CD4-positive, CD25-positive, alpha-beta regulatory T cell (primary cell): ENCODE results near the gene NPRL2. TPM values are rescaled to one million over a fixed set of nuclear protein-coding genes. Genes with fewer than 3 reads are reported as not detected.

ENCODE experiments used
- ATAC-seq, 2 donors: fragments of 150-1000 bp; cut with Tn5 transposase; one replicate each; pipeline ENCODE4 v1.10.0; 2021; ENCODE audit warnings: low read depth in 2 of 2, moderate number of reproducible peaks in 2 of 2, moderate library complexity in 1 of 2
- DNase-seq, 3 donors: peaks; one replicate each; pipeline versions ENCODE4 v3.0.0 to v3.0.0-alpha.2; 2012 to 2022; ENCODE audit warnings: mixed read lengths in 1 of 3
- H3K27ac ChIP-seq: one replicate; pipeline ENCODE4 v1.7.0; 2013; ENCODE audit warnings: mild to moderate bottlenecking, low read length; ENCODE audit not compliant: insufficient read depth, poor library complexity, severe bottlenecking
- H3K27me3 ChIP-seq: one replicate; pipeline ENCODE4 v1.7.0; 2013; ENCODE audit warnings: low read length; ENCODE audit not compliant: control insufficient read depth, insufficient read depth
- H3K36me3 ChIP-seq: one replicate; pipeline ENCODE4 v1.7.0; 2013; ENCODE audit warnings: mild to moderate bottlenecking, low read length, moderate library complexity; ENCODE audit not compliant: control insufficient read depth, insufficient read depth
- H3K4me1 ChIP-seq: 2 replicates; pipeline ENCODE4 v1.7.0; 2013; ENCODE audit warnings: mild to moderate bottlenecking, low read length; ENCODE audit not compliant: insufficient read depth, control insufficient read depth, poor library complexity, severe bottlenecking
- H3K4me3 ChIP-seq: one replicate; pipeline ENCODE4 v1.7.0; 2013; ENCODE audit warnings: low read depth, mild to moderate bottlenecking, low read length, moderate library complexity
- H3K9me3 ChIP-seq, 2 experiments: 1 replicate in 1 of 2; 2 replicates in 1 of 2; pipeline ENCODE4 v1.7.0; 2013; ENCODE audit warnings: low read length in 2 of 2, mild to moderate bottlenecking in 1 of 2, moderate library complexity in 1 of 2; ENCODE audit not compliant: control insufficient read depth in 2 of 2
- H3K27ac Mint-ChIP-seq, 3 donors: one replicate each; pipeline ENCODE4 v1.8.0; 2020 to 2022; ENCODE audit warnings: mild to moderate bottlenecking in 3 of 3, mixed read lengths in 3 of 3, moderate library complexity in 2 of 3
- H3K27me3 Mint-ChIP-seq: one replicate; pipeline ENCODE4 v1.8.0; 2022; ENCODE audit warnings: mild to moderate bottlenecking, mixed read lengths
- H3K36me3 Mint-ChIP-seq: one replicate; pipeline ENCODE4 v1.8.0; 2020; ENCODE audit warnings: mixed read lengths
- H3K4me1 Mint-ChIP-seq, 4 donors: one replicate each; pipeline ENCODE4 v1.8.0; 2020 to 2022; ENCODE audit warnings: mixed read lengths in 4 of 4, mild to moderate bottlenecking in 1 of 4
- H3K4me3 Mint-ChIP-seq, 4 donors: one replicate each; pipeline ENCODE4 v1.8.0; 2020 to 2022; ENCODE audit warnings: mild to moderate bottlenecking in 4 of 4, mixed read lengths in 4 of 4, moderate library complexity in 3 of 4
- H3K9me3 Mint-ChIP-seq, 7 donors: one replicate each; pipeline ENCODE4 v1.8.0; 2020 to 2022; ENCODE audit warnings: mixed read lengths in 7 of 7, mild to moderate bottlenecking in 3 of 7, moderate library complexity in 2 of 7
- polyA plus RNA-seq, 4 donors: library from polyadenylated mRNA; unstranded; fragments of 300-500 nt; fragmentation: Illumina TruSeq; gene quantifications; one replicate each; pipeline ENCODE4 v1.2.3, GENCODE V29; 2021
- total RNA-seq: library from RNA; stranded (reverse); gene quantifications from one replicate; pipeline ENCODE4 v1.2.3, GENCODE V29; 2022

NPRL2 gene
- total and polyA plus RNA-seq, 5 donors from 2014 or later: 30.1 to 51.8 (median 48.2) TPM

- H3K27me3 ChIP-seq: no peaks in the 10 kb centered on the region
- H3K27ac ChIP-seq: no peak overlapping the region
- H3K4me1 Mint-ChIP-seq: peaks cover 0 to 39% (median 5%) of the 10 kb centered on the region in 4 donors
- H3K27ac Mint-ChIP-seq: peak overlapping the region in 1 of 3 donors; percentile 54
- H3K27me3 Mint-ChIP-seq: peaks cover 17% of the 10 kb centered on the region
- DNase-seq (no peak), ATAC-seq (no peak)
- H3K9me3 ChIP-seq: no peaks in the 10 kb centered on the region
- peaks cover 25% of the 10 kb centered on the region for H3K4me1 ChIP-seq
- no peak overlapping the region for H3K4me3 ChIP-seq
- no peaks in the 10 kb centered on the region for H3K36me3 Mint-ChIP-seq
- H3K36me3 ChIP-seq: no peaks in the 10 kb centered on the region
- H3K9me3 Mint-ChIP-seq: peaks cover 0 to 2% (median 0%) of the 10 kb centered on the region in 7 donors
- peak overlapping the region in 1 of 4 donors; percentile 87 for H3K4me3 Mint-ChIP-seq
These were observed 20.0 kb upstream of the NPRL2 start for GRCh38 chr3:50370594-50370993.

- Mint-ChIP-seq H3K27me3 (peaks cover 17% of the 10 kb centered on the region), H3K4me1 (peaks cover 0 to 46% (median 5%) of the 10 kb centered on the region in 4 donors), H3K36me3 (no peaks in the 10 kb centered on the region), H3K4me3 (peak overlapping the region in 3 of 4 donors; percentile 4 to 86 (median 21)), H3K27ac (no peak overlapping the region), H3K9me3 (peaks cover 0 to 2% (median 0%) of the 10 kb centered on the region in 7 donors)
- no peak for ATAC-seq
- Histone ChIP-seq H3K4me3 (no peak overlapping the region), H3K4me1 (peaks cover 35% of the 10 kb centered on the region), H3K36me3 (no peaks in the 10 kb centered on the region), H3K9me3 (no peaks in the 10 kb centered on the region), H3K27me3 (no peaks in the 10 kb centered on the region), H3K27ac (no peak overlapping the region)
- DNase-seq: no peak
These were observed 18.6 kb upstream of the NPRL2 start for GRCh38 chr3:50369012-50369670.

GRCh38 chr3:50365842-50366220, 15.3 kb upstream of the NPRL2 start:
- Histone ChIP-seq H3K9me3 (no peaks in the 10 kb centered on the region), H3K27ac (peak overlapping the region; percentile 85), H3K4me3 (peak overlapping the region; percentile 77), H3K27me3 (no peaks in the 10 kb centered on the region), H3K4me1 (peaks cover 34% of the 10 kb centered on the region), H3K36me3 (no peaks in the 10 kb centered on the region)
- H3K36me3 Mint-ChIP-seq: no peaks in the 10 kb centered on the region
- H3K9me3 Mint-ChIP-seq: no peaks in the 10 kb centered on the region
- peaks cover 0 to 42% (median 5%) of the 10 kb centered on the region in 4 donors for H3K4me1 Mint-ChIP-seq
- no peak for DNase-seq
- H3K27ac Mint-ChIP-seq: peak overlapping the region; percentile 60 to 98 (median 97)
- H3K27me3 Mint-ChIP-seq: no peaks in the 10 kb centered on the region
- H3K4me3 Mint-ChIP-seq: peak overlapping the region; percentile 91 to 98 (median 94)
- ATAC-seq: no peak

GRCh38 chr3:50365080-50365841, 14.7 kb upstream of the NPRL2 start:
- Histone ChIP-seq H3K4me3 (peak overlapping the region; percentile 77), H3K4me1 (peaks cover 34% of the 10 kb centered on the region), H3K27me3 (no peaks in the 10 kb centered on the region), H3K36me3 (no peaks in the 10 kb centered on the region), H3K9me3 (no peaks in the 10 kb centered on the region), H3K27ac (peak overlapping the region; percentile 85)
- ATAC-seq (peak; percentile 97 to 98), DNase-seq (peak; percentile 95 to 96 (median 95))
- Mint-ChIP-seq H3K27ac (peak overlapping the region; percentile 60 to 98 (median 97)), H3K4me1 (peaks cover 0 to 44% (median 5%) of the 10 kb centered on the region in 4 donors), H3K4me3 (peak overlapping the region; percentile 91 to 98 (median 94)), H3K36me3 (no peaks in the 10 kb centered on the region), H3K27me3 (no peaks in the 10 kb centered on the region), H3K9me3 (no peaks in the 10 kb centered on the region)

- Histone ChIP-seq H3K36me3 (no peaks in the 10 kb centered on the region), H3K9me3 (no peaks in the 10 kb centered on the region), H3K27me3 (no peaks in the 10 kb centered on the region), H3K4me1 (peaks cover 35% of the 10 kb centered on the region), H3K27ac (no peak overlapping the region), H3K4me3 (no peak overlapping the region)
- Mint-ChIP-seq H3K9me3 (no peaks in the 10 kb centered on the region), H3K4me3 (peak overlapping the region; percentile 71 to 98 (median 92)), H3K27me3 (no peaks in the 10 kb centered on the region), H3K36me3 (no peaks in the 10 kb centered on the region), H3K4me1 (peaks cover 0 to 50% (median 5%) of the 10 kb centered on the region in 4 donors), H3K27ac (no peak overlapping the region)
- no peak for ATAC-seq
- no peak for DNase-seq
These were observed 14.1 kb upstream of the NPRL2 start for GRCh38 chr3:50364573-50365079.

GRCh38 chr3:50359760-50360110, 9.2 kb upstream of the NPRL2 start:
- peaks cover 17% of the 10 kb centered on the region for H3K36me3 ChIP-seq
- no peaks in the 10 kb centered on the region for H3K27me3 Mint-ChIP-seq
- no peak overlapping the region for H3K27ac ChIP-seq
- no peaks in the 10 kb centered on the region for H3K9me3 Mint-ChIP-seq
- H3K9me3 ChIP-seq: no peaks in the 10 kb centered on the region
- peak overlapping the region; percentile 93 to 98 (median 98) for H3K27ac Mint-ChIP-seq
- no peaks in the 10 kb centered on the region for H3K27me3 ChIP-seq
- peaks cover 48% of the 10 kb centered on the region for H3K4me1 ChIP-seq
- peaks cover 10% of the 10 kb centered on the region for H3K36me3 Mint-ChIP-seq
- DNase-seq (no peak), ATAC-seq (peak; percentile 0 to 1)
- peak overlapping the region; percentile 71 for H3K4me3 ChIP-seq
- H3K4me3 Mint-ChIP-seq: peak overlapping the region; percentile 93 to 99 (median 98)
- peaks cover 0 to 57% (median 30%) of the 10 kb centered on the region in 4 donors for H3K4me1 Mint-ChIP-seq

- H3K27me3 Mint-ChIP-seq: no peaks in the 10 kb centered on the region
- peaks cover 0 to 60% (median 32%) of the 10 kb centered on the region in 4 donors for H3K4me1 Mint-ChIP-seq
- no peaks in the 10 kb centered on the region for H3K9me3 Mint-ChIP-seq
- Histone ChIP-seq H3K36me3 (peaks cover 23% of the 10 kb centered on the region), H3K4me3 (peak within 1 kb of the TSS; percentile 71), H3K27ac (peak within 1 kb of the TSS; percentile 77), H3K4me1 (peaks cover 42% of the 10 kb centered on the region), H3K27me3 (no peaks in the 10 kb centered on the region), H3K9me3 (no peaks in the 10 kb centered on the region)
- H3K4me3 Mint-ChIP-seq: peak within 1 kb of the TSS; percentile 93 to 99 (median 98)
- DNase-seq: peak; percentile 96 to 98 (median 96)
- peak within 1 kb of the TSS; percentile 93 to 98 (median 98) for H3K27ac Mint-ChIP-seq
- peaks cover 15% of the 10 kb centered on the region for H3K36me3 Mint-ChIP-seq
- ATAC-seq: peak; percentile 100
These were observed 8.6 kb upstream of the NPRL2 start, which contains the start of gene TMEM115 for GRCh38 chr3:50358911-50359759. Gene TMEM115, minus strand, starts transcription at chr3:50359521. Its CDS starts 458 bp downstream, at chr3:50359063.
